Neural progenitor cell (in vitro differentiated cells): Measurements from ENCODE around the gene CNTNAP3.
"Not testable (repeated sequence)": the region's sequence is repeated elsewhere in the genome, so short reads cannot be mapped to it uniquely, and the experiment has no call there.

Source experiments
- EZH2 ChIP-seq: fragments of 200-600 bp; sonication (generic); IDR thresholded peaks from 2 replicates; pipeline ENCODE4 v1.6.1; 2017; ENCODE audit warnings: antibody characterized with exemption, mild to moderate bottlenecking, moderate library complexity
- EZH2phosphoT487 ChIP-seq: fragments of 200-600 bp; sonication (generic); IDR thresholded peaks from 2 replicates; pipeline ENCODE4 v1.6.1; 2017; ENCODE audit warnings: antibody characterized with exemption
- TF ChIP-seq, protein P1 (sequence below): fragments of 200-600 bp; sonication (generic); IDR thresholded peaks from 2 replicates; pipeline ENCODE4 v1.5.1; 2017; ENCODE audit warnings: antibody characterized with exemption, mild to moderate bottlenecking

- TF ChIP-seq, protein P1, sequence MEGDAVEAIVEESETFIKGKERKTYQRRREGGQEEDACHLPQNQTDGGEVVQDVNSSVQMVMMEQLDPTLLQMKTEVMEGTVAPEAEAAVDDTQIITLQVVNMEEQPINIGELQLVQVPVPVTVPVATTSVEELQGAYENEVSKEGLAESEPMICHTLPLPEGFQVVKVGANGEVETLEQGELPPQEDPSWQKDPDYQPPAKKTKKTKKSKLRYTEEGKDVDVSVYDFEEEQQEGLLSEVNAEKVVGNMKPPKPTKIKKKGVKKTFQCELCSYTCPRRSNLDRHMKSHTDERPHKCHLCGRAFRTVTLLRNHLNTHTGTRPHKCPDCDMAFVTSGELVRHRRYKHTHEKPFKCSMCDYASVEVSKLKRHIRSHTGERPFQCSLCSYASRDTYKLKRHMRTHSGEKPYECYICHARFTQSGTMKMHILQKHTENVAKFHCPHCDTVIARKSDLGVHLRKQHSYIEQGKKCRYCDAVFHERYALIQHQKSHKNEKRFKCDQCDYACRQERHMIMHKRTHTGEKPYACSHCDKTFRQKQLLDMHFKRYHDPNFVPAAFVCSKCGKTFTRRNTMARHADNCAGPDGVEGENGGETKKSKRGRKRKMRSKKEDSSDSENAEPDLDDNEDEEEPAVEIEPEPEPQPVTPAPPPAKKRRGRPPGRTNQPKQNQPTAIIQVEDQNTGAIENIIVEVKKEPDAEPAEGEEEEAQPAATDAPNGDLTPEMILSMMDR = not testable (repeated sequence)
- TF ChIP-seq EZH2phosphoT487, EZH2: not testable (repeated sequence)
These were observed 261.9 kb downstream of the CNTNAP3 start for GRCh38 chr9:39025911-39026588.
